G401.6 (cell line): Measurements from ENCODE around the gene CATSPERZ.
A peak's percentile ranks its signal among the peaks of the same experiment; 100 is the strongest.

Experiments used
- FAIRE-seq: peaks from 2 replicates; lab custom pipeline; 2012; peaks lifted over from hg19 to GRCh38; lab: Jason Lieb, UNC

CATSPERZ gene

DNA sequence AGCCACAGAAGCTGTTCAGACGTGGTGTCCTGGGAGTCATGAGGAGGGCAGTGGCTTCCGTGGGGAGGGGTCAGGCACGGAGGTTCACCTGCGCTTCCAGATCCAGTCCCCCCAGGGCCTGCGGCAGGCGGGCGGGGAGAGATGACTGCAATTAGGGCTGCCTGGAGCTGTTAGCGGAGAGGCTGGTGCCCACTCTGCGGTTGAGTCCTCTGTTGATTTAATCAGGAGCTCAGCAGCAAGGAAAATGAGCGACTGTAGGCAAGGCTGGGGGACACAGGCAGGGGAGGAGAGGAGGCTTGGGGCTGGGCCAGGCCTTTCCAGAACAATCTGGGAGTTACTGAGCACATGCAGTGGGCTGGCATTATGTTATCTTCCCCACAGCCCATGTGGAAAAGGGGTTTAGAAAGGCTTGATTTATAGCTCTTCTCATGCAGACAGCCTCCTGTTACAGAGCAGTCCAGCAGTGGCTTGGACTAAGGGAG is 35.7 kb upstream of the CATSPERZ start:
- FAIRE-seq = no peak

- no peak for FAIRE-seq
Measured at GRCh38 chr11:64265176-64266160, 34.7 kb upstream of the CATSPERZ start.

- FAIRE-seq = no peak
Measured at GRCh38 chr11:64266339-64266738, 33.8 kb upstream of the CATSPERZ start.

DNA sequence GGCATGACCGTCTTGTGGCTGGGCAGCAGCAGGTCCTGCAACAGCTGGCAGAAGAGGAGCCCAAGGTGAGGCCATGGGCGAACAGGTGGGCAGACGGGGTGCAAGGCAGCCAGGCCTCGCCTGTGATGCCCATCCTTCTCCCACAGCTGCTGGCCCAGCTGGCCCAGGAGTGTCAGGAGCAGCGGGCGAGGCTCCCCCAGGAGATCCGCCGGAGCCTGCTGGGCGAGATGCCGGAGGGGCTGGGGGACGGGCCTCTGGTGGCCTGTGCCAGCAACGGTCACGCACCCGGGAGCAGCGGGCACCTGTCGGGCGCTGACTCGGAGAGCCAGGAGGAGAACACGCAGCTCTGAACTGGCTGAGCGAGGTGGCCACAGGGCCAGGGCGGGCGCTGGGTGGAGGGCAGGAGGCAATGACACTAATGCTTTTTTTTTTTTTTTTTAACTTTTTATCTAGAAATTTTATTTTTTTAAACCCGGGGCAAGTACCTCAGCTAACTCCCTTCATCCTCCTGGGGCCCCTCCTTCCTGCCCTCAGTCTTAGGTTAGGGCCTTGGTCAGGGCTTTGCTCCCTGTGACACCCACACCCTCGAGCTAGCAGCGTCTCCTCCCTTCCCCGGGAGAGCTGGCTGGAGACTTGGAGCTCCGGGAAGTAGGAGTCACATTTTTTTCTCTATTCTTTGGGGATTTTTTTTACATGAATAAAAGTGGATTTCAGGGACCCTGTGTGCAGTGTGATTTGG is 32.8 kb upstream of the CATSPERZ start:
- FAIRE-seq = no peak

DNA sequence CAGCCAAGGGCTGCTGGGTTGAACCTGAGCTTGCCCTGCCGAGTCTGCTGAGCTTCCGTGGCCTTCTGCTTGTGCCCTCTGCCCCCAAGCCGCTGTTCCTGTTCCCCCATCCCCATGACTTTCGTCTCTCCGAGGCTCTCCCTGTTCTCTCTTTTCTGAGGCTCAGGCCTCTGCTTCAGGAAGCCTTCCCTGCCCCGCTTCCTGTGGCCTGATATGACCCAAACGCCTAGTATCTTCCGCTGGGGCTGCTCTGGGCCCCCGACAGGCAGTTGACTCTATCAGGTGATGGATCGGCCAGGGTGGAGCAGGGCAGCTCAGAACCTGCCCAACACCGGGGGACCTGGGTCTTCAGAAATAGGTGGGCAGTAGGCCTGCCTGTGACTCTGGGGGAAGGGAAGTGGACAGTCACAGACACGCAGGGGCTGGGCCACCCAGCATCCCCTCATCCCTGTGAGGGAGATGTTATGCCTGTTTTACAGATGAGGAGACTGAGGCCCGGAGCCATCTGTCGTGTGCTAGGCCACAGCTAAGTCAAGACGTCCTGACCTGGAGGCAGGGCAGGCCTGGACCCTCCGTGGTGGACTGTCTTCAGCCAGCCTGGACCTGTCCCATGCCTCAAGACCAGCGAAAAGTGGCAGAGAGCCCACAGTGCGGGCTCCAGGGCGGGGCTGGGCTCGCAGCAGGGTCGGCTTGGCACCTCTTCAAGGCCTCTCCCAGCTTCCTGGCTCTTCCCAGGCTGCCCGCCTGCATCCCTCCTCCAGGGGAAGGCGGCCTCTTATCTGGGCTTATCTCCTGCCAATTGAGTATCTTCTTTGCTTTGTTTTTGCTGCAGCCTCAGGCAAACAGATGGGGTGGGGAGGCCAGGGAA is 31.9 kb upstream of the CATSPERZ start:
- FAIRE-seq = no peak

DNA sequence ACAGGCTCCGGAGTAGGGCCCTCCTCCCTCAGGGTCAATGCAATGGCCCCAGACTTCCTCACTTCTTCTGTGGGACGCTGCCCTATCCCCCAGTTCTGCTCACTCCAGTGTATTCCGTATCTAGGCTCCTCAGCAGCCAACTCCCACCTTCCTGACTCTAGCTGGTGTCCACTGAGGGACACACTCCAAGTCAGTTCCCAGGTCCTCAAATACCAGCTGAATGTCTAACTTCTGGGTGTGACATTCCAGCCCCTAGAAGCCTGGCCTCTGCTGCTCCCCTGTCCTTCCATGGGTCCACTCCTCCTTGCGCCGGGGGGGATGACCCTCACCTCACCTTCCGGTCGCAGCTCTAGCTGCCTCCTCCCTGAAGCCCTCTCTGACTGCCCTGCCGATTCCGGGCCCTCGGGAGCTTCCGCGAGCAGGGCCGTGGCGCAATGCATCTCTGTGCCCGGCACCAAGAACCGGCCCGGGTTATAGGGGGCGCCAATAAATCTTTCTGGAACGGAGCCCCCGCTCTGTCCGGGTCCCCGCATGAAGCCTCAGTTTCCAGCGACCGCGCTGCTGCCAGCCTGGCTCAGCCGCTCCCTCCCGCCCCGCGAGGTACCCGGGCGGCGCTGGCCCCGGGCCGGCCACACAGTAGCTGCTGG is 31.1 kb upstream of the CATSPERZ start:
- FAIRE-seq = no peak

GRCh38 chr11:64269540-64270220 is 30.5 kb upstream of the CATSPERZ start:
- peak; percentile 98 for FAIRE-seq

- FAIRE-seq = no peak
Measured at GRCh38 chr11:64275031-64275800, 24.9 kb upstream of the CATSPERZ start.

GRCh38 chr11:64275841-64276240 is 24.3 kb upstream of the CATSPERZ start:
- no peak for FAIRE-seq

GRCh38 chr11:64276653-64277431 is 23.3 kb upstream of the CATSPERZ start:
- no peak for FAIRE-seq

DNA sequence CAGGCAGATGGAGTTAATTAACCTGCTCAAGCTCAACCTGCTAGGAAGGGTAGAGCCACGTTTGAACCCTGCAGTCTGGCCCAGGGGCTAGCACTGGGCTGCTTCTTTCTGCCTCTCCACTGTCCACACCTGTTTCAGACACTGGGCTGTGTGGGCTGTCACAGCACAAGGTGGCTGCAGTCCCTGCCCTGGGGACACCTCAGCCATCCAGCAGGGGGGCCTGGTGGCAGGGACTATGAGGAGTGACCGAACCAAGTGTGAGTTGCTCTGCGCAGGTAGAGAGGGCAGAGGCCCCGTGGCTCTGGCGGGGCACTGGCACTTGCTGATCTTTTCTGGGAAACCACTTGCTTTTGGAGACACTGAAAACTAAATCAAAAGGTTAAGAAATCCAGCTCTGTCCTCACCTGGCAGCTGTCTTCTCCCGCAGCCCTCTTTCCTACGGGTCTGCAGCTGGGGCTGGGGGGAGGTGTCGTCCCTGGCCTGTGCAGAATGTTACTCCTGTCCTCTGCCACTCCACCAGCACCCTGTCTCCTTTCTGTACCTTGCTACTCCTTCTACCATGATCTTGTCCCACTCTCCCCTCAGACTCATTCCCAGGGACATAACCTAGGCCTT is 21.5 kb upstream of the CATSPERZ start:
- FAIRE-seq = no peak

DNA sequence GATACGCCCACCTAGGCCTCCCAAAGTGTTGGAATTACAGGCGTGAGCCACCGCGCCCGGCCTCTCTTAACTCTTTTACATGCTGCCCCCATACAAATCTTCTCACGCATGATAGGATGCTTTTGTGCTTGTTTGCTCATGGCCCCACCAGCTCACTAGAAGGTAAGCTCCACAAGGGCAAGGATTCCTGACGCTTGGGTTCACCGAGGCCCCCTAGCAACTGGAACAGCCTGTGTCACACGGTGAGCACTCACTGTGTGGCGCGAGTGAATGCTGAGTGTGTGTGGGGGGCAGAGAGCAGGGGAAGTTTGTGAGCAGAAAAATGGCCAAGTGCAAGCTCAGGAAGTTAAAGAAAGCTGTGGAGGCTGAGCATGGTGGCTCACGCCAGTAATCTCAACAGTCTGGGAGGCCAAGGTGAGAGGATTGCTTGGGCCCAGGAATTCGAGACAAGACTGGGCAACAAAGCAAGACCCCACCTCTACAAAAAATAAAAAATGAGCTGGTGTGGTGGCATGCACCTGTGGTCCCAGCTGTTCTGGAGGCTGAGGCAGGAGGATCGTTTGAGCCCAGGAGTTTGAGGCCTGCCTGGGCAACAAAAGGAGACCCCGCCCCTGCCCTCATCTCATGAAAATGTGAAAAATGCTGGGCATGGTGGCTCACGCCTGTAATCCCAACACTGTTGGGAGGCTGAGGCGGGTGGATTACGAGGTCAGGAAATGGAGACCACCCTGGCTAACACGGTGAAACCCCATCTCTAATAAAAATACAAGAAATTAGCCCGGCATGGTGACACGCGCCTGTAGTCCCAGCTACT is 18.0 kb upstream of the CATSPERZ start:
- FAIRE-seq = no peak

GRCh38 chr11:64283092-64283491 is 17.1 kb upstream of the CATSPERZ start:
- no peak for FAIRE-seq

GRCh38 chr11:64284048-64284961 is 15.9 kb upstream of the CATSPERZ start, which contains the start of gene BAD:
TSS of gene BAD (minus strand) at chr11:64284665. CDS start at chr11:64284368, 297 bp downstream.
- peak; percentile 87 for FAIRE-seq

- FAIRE-seq = no peak
Measured at GRCh38 chr11:64284962-64285884, 14.9 kb upstream of the CATSPERZ start, which contains the start of gene GPR137. TSS of gene GPR137 (plus strand) at chr11:64285848. CDS start at chr11:64286525, 677 bp downstream.
